HG03558 (cell line): ENCODE results near the gene IFNB1.

ENCODE experiments used
- ATAC-seq: cut with Tn5 transposase; IDR thresholded peaks from one replicate; pipeline ENCODE4 v1.9.1; 2021; ENCODE audit warnings: moderate number of reproducible peaks; ENCODE audit not compliant: unreplicated experiment; ENCODE audit errors: extremely low read depth

IFNB1 gene

DNA sequence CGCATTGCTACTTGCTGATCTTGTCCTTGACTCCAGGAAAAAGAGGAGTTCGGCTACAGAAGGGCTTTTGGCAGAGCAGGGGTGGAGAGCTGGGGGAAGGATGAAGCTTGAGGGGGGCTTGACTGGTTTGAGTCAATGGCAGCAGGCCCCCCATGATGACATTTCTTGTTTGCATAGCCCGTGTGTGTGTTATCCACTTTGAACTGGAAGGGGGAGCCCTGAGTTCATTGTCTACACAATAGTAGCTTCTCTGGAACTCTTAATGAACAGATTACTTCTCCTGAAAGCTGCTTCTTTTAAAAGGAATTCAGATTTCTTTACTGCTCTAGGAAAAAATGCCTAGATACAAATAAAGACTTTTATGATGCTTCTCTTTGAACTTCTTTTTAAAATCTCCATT, 2.3 kb downstream of the IFNB1 start:
- no peak for ATAC-seq

DNA sequence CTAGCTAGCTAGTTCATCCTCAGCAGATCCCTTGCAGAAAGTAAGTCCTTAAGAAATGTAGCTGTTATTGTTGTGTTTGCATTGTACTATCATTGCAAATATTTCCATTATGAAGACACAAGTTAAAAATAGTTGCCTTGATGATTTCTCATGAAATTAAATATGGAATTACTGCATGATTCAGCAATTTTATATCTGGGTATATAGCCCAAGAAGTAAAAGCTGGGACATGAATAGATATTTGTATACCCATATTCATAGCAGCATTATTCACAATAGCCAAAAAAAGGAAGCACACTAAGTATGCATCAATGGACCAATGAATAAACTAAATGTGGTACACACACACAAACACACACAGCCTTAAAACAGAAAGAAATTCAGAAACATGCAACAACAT, 6.8 kb downstream of the IFNB1 start:
- ATAC-seq: no peak

DNA sequence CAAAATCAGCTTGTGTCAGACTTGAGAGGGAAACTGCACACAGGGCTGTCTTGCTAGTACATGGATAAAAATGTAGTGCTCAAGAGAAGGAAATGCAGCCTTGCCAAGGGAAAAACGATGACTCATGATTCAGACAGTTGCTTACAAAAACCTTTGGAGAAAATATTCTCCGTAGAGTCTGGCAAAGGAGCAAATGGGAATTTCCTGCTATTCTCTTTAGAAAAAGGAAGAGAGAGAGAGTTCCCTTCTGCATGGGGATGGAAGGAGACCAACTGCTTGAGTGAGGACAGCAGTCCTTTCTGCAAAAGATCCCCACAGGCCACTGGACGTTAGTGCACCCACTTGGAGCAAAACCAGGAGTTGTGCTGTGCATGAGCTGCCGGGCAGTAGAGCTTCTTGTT, 7.6 kb downstream of the IFNB1 start:
- no peak for ATAC-seq

DNA sequence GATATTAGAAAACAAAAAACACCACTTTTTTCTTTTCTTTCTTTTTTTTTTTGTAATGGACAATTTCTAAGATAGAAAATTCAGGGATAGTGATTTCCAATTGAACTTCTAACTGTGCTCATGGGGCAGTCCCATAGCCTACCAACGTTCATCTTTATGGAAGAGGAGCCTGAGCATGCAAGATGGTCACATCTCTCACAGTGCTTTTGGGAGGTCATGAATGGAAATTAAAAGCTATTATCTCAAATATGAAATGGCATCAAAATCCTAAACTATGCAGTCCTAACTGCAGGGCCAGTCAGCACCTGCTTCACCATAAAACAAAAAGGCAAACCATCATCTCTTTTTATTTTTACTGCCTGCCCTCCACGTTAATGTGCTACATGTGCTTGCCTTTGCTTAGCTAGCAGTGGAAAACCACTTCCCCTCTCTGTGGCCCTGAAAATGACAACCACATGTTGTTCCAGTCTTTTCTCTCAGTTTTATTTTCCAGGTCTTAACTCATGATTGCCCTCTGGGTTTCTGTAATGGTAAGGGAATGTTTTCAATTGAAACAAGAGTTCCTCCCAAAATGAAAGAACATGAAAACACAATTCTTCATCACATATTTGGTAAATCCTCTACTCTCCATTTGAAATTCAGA, 16.7 kb downstream of the IFNB1 start:
- peak; percentile 64 for ATAC-seq

DNA sequence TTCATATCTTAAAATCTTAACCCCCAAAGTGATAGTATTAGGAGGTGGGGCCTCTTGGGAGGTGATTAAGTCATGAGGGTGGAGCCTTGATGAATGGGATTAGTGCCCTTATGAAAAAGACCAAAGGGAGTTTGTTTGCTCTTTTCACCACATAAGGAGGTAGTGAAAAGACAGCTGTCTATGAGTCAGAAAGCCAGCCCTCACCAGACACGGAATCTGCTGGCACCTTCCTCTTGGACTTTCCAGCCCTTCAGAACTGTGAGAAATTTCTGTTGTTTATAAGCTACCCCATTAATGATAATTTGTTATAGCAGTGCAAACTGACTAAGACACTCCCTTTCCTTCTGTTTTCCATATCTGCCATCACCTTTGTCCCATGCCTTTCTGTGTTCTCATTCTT, 20.8 kb downstream of the IFNB1 start:
- ATAC-seq: no peak

DNA sequence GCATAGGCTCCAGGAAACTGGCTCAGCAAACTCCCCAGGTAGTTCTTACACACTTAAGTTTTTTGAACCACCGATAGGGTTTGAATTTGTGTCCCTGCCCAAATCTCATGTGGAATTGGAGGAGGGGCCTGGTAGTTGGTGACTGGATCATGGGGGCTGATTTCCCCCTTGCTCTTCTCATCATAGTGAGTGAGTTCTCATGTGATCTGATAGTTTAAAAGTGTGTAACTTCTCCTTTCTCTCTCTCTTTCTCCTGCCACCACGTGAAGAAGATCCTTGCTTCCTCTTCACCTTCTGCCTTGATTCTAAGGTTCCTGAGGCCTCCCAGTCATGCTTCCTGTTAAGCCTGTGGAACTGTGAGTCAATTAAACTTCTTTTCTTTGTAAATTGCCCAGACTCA, 23.9 kb downstream of the IFNB1 start:
- no peak for ATAC-seq

DNA sequence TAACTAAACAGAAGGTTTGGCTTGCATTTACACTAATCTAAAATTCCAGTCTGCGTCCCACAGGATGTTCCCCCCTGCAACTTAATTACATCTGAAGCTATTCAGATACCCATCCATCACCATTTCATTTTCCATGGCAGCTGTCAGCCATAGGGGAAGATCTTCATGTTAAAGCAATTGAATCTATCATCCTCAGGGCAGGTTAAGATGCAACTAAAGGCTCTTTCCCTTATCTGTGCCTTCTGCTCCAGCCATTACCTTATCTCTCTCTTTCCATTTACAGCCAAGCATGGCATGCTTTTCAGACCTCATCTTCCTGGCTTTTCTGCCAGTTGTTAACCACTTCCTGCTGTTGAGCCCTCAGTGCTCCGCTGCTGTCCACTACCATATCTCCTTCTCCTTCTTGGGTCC, 30.5 kb downstream of the IFNB1 start:
- ATAC-seq: no peak

DNA sequence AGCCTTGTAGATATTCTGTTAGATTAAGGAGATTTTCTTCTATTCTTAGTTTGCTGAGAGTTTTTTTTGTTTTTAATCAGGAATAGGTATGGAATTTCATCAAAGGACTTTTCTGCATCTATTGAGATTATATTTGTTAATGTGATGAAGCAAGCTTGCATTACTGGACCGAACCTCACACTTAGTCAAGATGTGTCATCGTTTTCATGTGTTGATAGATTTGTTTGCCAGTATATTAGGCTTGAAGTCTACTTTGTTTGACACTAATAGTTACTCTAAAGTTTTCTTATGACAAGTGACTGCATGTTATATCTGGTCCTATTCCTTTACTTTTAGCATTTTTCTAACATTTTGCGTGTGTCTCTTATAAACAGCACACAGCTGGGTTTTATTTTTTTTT, 33.9 kb downstream of the IFNB1 start:
- no peak for ATAC-seq

DNA sequence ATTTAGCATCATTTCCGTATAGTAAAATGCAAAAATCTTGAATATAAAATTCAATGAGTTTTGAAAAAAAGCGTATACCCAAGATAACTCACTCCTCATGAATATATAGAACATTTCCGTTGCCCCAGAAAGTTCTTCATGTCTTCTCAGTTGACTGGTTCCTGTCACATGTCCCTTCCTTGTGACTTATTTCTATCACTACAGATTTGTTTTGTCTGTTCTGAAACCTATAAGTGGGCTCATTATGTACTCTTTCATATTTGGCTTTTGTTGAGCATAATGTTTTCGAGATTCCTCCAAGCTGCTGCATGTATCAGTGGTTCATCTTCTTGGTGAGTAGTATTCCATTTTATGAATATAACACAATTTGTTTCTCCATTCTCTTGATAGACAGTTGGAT, 35.3 kb downstream of the IFNB1 start:
- no peak for ATAC-seq

DNA sequence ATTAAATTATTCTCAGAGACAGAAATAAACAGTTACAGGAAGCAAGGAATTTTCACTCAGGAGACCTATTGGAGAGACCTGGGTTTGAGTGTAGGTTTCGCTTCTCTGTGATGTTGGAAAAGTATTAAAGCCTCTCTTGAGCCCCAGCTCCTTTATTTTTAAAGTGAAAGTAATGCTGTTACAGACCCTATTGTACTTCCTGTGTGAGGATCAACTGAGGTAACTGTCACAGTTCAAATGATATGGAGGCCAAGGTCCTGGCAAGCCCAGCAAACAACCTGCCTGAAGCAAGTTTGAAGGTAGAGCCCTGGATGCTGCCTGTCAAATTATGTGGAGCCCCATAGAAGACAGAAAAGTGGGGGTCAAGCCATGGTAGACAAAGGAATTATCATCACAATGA, 38.4 kb downstream of the IFNB1 start:
- no peak for ATAC-seq

DNA sequence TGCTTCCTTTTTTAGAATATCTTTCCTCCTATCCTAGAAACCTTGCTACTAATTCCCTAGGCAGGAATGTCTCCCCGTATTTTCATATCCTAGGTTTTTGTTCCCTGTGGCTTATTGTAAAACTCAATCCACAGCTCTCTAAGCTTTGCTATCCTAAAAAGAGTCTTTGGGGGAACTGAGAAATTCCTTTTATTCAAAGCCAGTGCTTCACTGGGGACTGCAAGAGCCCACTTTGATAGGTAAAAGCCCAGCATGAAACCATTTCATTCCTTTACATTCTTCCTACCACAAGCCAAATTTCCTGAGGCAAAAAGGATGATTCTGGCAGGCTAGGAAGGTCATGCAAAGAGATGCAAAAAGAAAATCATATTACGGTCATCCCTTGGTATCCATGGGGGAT, 40.5 kb downstream of the IFNB1 start:
- ATAC-seq: no peak

DNA sequence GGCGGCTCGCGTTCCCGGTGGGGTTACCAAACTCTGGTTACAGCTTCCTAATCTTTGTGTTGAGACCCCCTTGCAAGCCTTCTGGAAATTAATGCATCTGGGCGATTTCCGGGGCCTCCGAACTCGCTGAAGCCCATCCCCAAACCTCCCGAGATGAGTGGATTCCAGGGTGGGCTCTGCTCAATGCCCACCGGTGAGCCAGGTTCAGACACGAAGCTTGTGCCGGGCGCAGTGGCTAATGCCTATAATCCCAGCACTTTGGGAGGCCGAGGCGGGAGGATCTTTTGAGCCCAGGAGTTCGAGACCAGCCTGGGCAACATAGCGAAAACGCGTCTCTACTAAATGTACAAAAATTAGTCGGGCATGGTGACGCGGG, 45.9 kb downstream of the IFNB1 start:
- ATAC-seq: no peak

DNA sequence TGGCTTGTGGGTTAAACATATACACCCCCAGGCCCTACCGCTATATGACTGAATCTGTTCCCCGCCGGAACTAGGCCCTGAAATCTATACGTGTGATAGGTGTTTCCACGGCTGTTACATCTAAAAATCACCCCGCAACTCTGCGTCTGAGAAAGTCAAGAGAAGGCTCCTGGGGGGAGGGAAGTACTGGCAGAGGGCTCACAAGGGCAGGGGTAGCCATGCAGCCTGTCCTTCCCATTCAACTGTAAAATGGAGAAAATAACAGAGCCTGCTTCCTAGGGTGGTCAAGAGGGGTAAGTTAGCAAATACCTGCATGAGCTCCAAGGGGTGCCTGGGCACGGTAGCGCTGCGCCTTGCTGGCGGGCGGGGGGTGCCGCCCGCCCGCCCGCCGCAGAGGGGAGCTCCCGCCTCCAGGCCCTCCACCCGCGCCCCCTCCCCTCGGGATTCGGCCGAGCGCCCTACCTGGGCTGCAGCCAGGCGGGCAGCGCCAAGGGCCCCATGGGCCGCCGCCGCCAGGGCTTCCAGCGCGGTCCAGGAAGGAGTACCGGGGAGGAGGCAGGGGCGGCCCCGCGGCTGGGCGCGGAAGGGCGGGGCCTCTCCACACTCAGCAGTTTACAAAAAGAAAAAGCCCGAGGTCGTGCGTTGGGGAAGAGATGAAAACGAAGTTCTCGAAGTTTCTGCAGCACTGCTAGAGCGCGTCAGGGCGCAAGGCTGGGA, 46.5 kb downstream of the IFNB1 start, which contains the start of gene HACD4:
HACD4 (minus strand) TSS at position 550 of the 717 bp plus-strand sequence; CDS start at position 500, 50 bp downstream.
- ATAC-seq: peak; percentile 52

DNA sequence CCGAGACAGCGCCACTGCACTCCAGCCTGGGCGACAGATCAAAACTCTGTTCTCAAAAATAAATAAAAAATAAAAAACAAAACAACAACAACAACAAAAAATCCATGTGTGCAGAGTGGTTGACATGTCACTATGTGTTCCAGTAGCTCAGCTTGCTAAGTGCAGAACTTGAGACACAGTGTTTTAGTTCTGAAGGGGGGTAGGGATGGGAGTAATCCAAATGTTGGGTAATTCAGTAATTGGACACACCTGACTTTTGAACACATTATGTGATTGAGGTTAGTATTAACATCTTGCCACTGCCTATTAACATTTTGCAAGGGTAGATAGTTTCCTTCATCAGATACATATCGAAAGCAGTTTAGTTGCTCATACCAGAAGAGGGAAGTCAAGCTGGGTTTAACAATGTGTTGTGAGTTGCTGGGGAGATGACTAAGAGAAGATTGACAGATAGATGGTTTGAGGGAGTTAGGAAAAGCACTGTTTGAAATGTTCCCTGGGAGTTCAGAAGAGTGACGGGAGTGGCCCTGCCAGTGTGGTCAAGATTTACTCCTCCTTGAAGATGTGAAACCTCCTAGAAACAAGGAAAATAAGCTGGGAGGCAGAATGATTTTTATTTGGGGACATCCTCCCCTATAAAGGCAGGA, 47.2 kb downstream of the IFNB1 start:
- peak; percentile 79 for ATAC-seq

DNA sequence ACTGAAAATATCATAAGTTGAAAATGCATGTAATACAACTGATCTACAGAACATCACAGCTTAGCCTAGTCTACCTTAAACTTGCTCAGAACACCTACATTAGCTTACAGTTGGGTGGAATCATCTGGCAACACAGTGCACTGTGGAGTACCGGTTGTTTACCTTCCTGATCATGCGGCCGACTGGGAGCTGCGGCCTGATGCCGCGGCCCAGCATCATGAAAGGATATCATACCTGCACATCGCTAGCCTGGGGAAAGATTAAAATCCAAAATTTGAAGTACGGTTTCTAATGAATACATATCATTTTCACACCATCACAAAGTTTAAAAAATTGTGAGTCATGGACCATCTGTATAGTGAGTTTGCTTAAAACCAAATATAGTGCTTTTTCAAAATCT, 48.1 kb downstream of the IFNB1 start:
- ATAC-seq: no peak

DNA sequence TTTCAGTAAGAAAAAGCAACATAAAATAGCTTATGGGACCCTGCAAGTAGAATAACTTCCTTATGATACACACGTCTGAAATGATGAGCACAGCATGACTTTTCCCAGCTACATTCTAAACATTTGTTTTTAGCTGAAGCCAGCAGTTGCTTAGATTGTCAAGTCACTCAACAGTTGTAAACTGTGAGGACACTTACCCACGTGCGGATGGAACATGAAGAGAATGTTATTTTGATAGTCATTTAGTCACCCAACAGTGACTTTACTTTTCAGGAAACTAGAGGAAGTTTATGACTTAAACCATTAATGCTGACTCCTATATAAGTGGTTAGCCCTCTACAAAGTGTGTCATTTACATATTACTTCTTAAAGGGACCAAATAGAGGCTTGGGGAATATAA, 49.3 kb downstream of the IFNB1 start:
- ATAC-seq: no peak

DNA sequence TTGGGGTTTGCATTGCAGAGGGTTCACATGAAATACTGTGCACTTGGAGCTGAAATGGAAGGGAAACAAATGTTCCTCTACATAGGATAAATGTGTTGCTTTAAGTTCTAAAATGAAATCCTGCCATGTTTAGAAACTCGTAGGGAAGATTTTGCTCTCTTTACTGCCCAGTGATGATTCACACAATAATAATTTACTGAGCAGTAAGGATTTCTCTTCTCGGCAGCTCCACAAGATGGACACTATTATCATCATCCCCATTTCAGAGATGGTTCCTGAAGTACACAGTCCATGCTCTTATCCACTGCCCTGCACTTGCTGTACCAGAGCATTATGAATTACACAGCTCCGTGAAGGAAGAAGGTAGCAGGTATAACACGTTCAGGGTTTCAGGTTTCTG, 50.4 kb downstream of the IFNB1 start:
- ATAC-seq: no peak
